A549 treated with RU486 at 1 μM for 4 hours (cell line): Measurements from ENCODE around the gene EXOC3L2. TPM values are rescaled to one million over a fixed set of nuclear protein-coding genes. Genes with fewer than 3 reads are reported as not detected.

Experiments
- total RNA-seq: library from RNA; stranded (reverse); fragments of 200-300 nt; extraction: Qiagen RNA extraction; gene quantifications from 5 replicates; pipeline ENCODE4 v1.2.3, GENCODE V29; 2022; ENCODE audit warnings: low read depth

EXOC3L2 gene
- 0.56 to 1.6 TPM (median 0.98 TPM) in 5 replicates for total RNA-seq

DNA sequence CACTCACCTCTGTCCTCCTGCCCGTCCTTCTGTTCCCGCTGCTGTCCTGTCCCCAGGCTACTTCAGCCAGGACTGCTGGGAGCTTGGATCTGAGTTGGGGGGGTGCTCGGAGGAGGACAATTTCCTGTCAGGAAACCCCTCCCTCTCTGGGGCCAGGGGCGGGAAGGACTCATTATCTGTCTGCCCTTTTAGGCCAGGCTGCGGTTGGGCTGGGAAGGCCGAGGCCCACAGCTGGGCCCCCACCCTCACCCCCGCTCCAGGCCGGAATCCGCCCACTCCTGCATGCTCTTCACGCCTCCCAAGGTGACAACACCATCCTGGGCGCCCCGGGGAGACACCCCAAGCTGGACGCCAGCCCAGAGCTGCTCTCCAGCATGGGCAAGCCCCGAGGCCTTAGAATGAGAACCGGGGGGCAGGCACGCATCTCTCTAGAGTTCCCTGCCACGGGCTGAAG is at the start of gene EXOC3L2:
TSS of gene EXOC3L2 (minus strand) at position 74 of the 454 bp plus-strand sequence. CDS start 6,362 bp downstream, outside the sequence.

GRCh38 chr19:45250832-45251451 is 5.7 kb upstream of the EXOC3L2 start, which contains the start of gene MARK4:
Gene MARK4 (plus strand): TSS chr19:45251271. CDS start chr19:45251589, 318 bp downstream.

DNA sequence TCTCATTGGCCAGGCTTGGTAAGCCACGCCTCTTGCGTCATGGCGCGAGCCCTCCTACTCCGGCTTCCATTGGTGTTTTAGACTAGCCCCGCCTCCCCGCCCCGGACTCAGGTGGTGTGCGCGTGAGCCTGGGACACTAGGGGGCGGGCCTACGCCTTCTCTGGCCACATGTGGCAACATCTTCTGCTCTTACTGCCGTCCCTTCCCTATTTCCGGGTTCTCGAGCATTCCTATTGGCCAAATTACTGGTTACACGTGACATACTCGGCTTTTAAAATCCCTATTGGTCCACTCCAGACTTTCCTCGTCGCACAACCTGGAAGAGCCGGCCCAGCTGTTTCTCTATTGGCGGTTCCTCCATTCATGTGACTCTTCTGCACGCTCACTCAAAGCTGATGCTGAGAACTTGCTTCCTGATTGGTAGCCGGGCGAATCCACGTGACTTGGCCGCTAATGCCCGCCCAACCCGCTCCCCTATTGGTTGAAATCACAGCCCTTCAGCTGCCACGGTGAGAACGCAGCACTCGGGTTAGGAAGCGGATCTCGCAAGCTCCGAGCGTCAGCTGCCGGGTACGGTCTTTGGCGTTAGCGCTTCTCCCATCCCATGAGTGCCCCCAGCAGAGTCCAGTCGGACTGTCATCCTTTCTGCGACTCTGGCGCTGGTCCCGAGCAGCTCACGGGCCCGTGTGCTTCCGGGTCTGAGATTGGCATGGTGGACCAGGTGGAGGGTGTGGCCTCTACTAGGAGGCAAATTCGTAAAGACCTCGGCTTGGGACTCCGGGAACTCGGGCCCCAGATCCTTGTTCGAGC is 66.7 kb downstream of the EXOC3L2 start, which contains the start of gene BLOC1S3:
TSS of gene BLOC1S3 (plus strand) at position 523 of the 810 bp plus-strand sequence. CDS start 513 bp downstream, outside the sequence.

DNA sequence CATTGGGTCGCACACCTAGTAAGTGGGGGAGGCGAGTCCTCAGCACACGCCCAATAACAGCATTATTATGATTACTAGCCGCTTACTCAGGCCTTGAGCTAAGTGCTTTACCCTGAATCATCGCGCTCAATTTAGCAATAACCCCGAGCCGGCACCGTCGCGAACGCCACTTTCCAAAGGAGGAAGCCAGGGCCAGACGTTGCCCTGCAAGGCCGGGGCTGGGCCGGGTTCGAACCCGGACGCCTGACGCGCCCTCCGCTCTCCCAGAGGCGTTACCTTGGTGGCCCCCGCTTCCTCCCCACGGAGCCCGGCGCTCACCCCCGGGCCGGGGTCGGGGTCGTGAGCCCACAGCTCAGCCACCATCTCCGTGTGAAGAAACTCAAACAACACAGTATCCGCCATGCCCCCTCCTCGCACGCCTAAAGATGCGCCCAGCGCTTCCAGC is 67.4 kb downstream of the EXOC3L2 start, which contains the start of gene TRAPPC6A:
TSS of gene TRAPPC6A (minus strand) at position 421 of the 445 bp plus-strand sequence. CDS start at position 402, 19 bp downstream.

Other genes with a start within 250 kb of the EXOC3L2 start
- 33.4 to 57.6 TPM (median 51.4 TPM) in 5 replicates for gene RELB, start 243.9 kb downstream of the EXOC3L2 start, total RNA-seq
- 45.2 to 77.0 TPM (median 76.3 TPM) in 5 replicates for gene CLASRP, start 206.4 kb downstream of the EXOC3L2 start, total RNA-seq
- gene ZNF296, start 168.9 kb downstream of the EXOC3L2 start, total RNA-seq = 6.5 to 11.0 TPM (median 10.4 TPM) in 5 replicates
- 80.4 to 92.3 TPM (median 84.4 TPM) in 5 replicates for gene GEMIN7, start 166.1 kb downstream of the EXOC3L2 start, total RNA-seq
- 20.7 to 33.8 TPM (median 30.5 TPM) in 5 replicates for gene PPP1R37, start 152.2 kb downstream of the EXOC3L2 start, total RNA-seq
- gene NKPD1, start 84.4 kb downstream of the EXOC3L2 start, total RNA-seq = 0.08 to 0.13 TPM (median 0.08 TPM) in 5 replicates
- gene TRAPPC6A, start 67.2 kb downstream of the EXOC3L2 start, total RNA-seq = 31.7 to 46.6 TPM (median 38.0 TPM) in 5 replicates
- gene BLOC1S3, start 66.6 kb downstream of the EXOC3L2 start, total RNA-seq = 10.0 to 18.3 TPM (median 14.8 TPM) in 5 replicates
- gene MARK4, start 5.9 kb upstream of the EXOC3L2 start, total RNA-seq = 6.0 to 8.1 TPM (median 6.7 TPM) in 5 replicates
- gene CKM, start 77.5 kb upstream of the EXOC3L2 start, total RNA-seq = not detected in 5 replicates
- gene KLC3, start 95.3 kb upstream of the EXOC3L2 start, total RNA-seq = 0.51 to 0.74 TPM (median 0.65 TPM) in 5 replicates
- 9.5 to 13.8 TPM (median 12.5 TPM) in 5 replicates for gene ERCC2, start 125.2 kb upstream of the EXOC3L2 start, total RNA-seq
- gene PPP1R13L, start 159.7 kb upstream of the EXOC3L2 start, total RNA-seq = 24.1 to 30.7 TPM (median 26.0 TPM) in 5 replicates
- 41.0 to 57.9 TPM (median 48.2 TPM) in 5 replicates for gene POLR1G, start 161.2 kb upstream of the EXOC3L2 start, total RNA-seq
- 129 to 169 TPM (median 150 TPM) in 5 replicates for gene ERCC1, start 178.5 kb upstream of the EXOC3L2 start, total RNA-seq
- gene FOSB, start 222.6 kb upstream of the EXOC3L2 start, total RNA-seq = 14.6 to 21.8 TPM (median 17.2 TPM) in 5 replicates